Measurements from ENCODE around the gene CENPC.

DNA sequence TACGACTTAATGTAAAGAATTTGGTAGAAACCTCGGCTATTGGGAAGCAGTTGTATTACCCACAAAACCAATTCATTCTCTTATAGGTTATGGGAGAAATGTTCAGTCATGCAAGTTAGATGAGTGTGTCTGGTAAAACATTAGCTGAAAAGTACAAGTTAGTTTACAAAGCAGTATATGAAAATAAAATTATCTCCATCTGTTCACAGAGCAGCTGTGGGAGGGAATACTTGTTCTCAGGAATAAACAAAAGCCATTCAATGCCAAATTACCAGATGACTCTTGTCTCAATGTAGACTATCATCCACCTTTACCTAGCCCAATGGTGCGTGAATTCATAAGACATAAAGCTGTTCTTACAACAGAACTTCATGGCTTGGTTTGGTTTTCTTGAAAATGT, 41.9 kb upstream of the CENPC start:
- no peak for TF ChIP-seq POLR2A (IDR thresholded peaks at IDR 0.05; ENCODE audit: low read depth, low read length)
- TF ChIP-seq, protein P1, sequence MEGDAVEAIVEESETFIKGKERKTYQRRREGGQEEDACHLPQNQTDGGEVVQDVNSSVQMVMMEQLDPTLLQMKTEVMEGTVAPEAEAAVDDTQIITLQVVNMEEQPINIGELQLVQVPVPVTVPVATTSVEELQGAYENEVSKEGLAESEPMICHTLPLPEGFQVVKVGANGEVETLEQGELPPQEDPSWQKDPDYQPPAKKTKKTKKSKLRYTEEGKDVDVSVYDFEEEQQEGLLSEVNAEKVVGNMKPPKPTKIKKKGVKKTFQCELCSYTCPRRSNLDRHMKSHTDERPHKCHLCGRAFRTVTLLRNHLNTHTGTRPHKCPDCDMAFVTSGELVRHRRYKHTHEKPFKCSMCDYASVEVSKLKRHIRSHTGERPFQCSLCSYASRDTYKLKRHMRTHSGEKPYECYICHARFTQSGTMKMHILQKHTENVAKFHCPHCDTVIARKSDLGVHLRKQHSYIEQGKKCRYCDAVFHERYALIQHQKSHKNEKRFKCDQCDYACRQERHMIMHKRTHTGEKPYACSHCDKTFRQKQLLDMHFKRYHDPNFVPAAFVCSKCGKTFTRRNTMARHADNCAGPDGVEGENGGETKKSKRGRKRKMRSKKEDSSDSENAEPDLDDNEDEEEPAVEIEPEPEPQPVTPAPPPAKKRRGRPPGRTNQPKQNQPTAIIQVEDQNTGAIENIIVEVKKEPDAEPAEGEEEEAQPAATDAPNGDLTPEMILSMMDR (conservative IDR thresholded peaks at IDR 0.05; ENCODE audit: low read depth, low read length), result no peak
- no peak for TF ChIP-seq RFX5 (IDR thresholded peaks at IDR 0.05; ENCODE audit: low read depth, low read length)
- TF ChIP-seq MXI1 (IDR thresholded peaks at IDR 0.05; ENCODE audit: borderline replicate concordance, low read depth, low read length), result no peak
- no peak for TF ChIP-seq SMC3 (IDR thresholded peaks at IDR 0.05; ENCODE audit: low read depth, low read length)
- no peak for TF ChIP-seq RAD21 (IDR thresholded peaks at IDR 0.05; ENCODE audit: low read length)
- no peak for TF ChIP-seq CEBPB (IDR thresholded peaks at IDR 0.05; ENCODE audit: low read depth, low read length)
- no peak for TF ChIP-seq RCOR1 (IDR thresholded peaks at IDR 0.05; ENCODE audit: insufficient replicate concordance, low read length)
- no peak for TF ChIP-seq NFE2L2 (IDR thresholded peaks at IDR 0.05; ENCODE audit: low read depth, low read length)
- TF ChIP-seq MAFK (IDR thresholded peaks at IDR 0.05; ENCODE audit: low read depth, low read length), result no peak
- TF ChIP-seq BHLHE40 (IDR thresholded peaks at IDR 0.05; ENCODE audit: low read depth, low read length), result no peak
- no peak for TF ChIP-seq MAZ (IDR thresholded peaks at IDR 0.05; ENCODE audit: borderline replicate concordance, low read depth, low read length)
- TF ChIP-seq CHD1 (IDR thresholded peaks at IDR 0.05; ENCODE audit: low read depth, low read length), result no peak
- TF ChIP-seq FOS (IDR thresholded peaks at IDR 0.05; ENCODE audit: low read depth, low read length), result no peak
